Gastroesophageal sphincter (tissue), 3 donors: ENCODE data around the gene SPO11.

Source experiments
- POLR2A ChIP-seq, 2 donors: fragments of 450-650 bp; IDR thresholded peaks; one replicate each; pipeline ENCODE4 v1.6.1; 2017; ENCODE audit warnings: antibody characterized with exemption in 2 of 2, mild to moderate bottlenecking in 2 of 2, moderate library complexity in 1 of 2
- POLR2AphosphoS5 ChIP-seq: sonication (generic); formaldehyde crosslinking; IDR thresholded peaks from one replicate; pipeline ENCODE4 v1.6.1; 2017; ENCODE audit warnings: antibody characterized with exemption
- TF ChIP-seq, protein P1 (sequence below), 4 experiments: fragments of 200-600 bp in 2 of 4; fragments of 450-650 bp in 2 of 4; sonication (generic) in 1 of 4; IDR thresholded peaks; one replicate each; pipeline ENCODE4 v1.5.1; 2017 to 2019; ENCODE audit warnings: antibody characterized with exemption in 4 of 4, mild to moderate bottlenecking in 2 of 4, moderate library complexity in 2 of 4

GRCh38 chr20:57378107-57378506, 48.5 kb downstream of the SPO11 start:
- TF ChIP-seq POLR2A (IDR thresholded peaks at IDR 0.05) (no peak), POLR2AphosphoS5 (no peak)
- TF ChIP-seq, protein P1, sequence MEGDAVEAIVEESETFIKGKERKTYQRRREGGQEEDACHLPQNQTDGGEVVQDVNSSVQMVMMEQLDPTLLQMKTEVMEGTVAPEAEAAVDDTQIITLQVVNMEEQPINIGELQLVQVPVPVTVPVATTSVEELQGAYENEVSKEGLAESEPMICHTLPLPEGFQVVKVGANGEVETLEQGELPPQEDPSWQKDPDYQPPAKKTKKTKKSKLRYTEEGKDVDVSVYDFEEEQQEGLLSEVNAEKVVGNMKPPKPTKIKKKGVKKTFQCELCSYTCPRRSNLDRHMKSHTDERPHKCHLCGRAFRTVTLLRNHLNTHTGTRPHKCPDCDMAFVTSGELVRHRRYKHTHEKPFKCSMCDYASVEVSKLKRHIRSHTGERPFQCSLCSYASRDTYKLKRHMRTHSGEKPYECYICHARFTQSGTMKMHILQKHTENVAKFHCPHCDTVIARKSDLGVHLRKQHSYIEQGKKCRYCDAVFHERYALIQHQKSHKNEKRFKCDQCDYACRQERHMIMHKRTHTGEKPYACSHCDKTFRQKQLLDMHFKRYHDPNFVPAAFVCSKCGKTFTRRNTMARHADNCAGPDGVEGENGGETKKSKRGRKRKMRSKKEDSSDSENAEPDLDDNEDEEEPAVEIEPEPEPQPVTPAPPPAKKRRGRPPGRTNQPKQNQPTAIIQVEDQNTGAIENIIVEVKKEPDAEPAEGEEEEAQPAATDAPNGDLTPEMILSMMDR (IDR thresholded peaks at IDR 0.05), result no peak
